Glomerular visceral epithelial cell (primary cell): ENCODE results near the gene MS4A3.
"Not testable (repeated sequence)": the region's sequence is repeated elsewhere in the genome, so short reads cannot be mapped to it uniquely, and the experiment has no call there.

Experiments
- DNase-seq: peaks from one replicate; pipeline ENCODE4 v3.0.0-alpha.2; 2016; ENCODE audit errors: extremely low spot score

Gene MS4A3

DNA sequence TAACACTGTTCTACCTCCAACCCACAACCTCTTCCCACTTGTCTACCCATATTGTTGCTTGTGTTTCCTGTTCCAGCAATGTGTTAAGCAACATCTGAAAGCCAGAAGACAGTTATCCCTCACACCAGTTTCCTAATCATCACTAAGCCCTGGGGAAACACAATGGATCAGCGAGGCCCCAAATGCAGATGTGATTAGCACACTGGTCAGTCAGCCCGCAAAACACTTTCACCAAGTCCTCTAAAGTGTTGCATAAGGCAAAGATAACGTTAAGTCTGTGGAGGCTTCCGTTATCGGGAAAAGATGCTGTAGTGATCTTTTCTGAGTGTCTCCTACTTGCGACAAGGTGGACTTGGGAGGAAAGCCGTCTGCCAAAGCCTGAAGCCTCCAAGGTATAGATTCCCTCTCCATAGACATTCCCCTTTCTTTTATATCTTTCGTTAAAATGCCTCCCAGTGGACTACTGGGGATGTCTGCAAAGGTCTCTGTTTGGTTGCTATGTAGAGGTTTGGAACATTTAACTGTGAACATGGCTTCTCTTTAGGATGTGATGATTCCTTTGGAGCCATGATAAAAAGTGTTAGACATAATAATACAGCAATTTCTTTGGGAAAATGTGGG, at the start of gene MS4A3:
TSS of gene MS4A3 (plus strand) at position 317 of the 621 bp plus-strand sequence. CDS start 4,496 bp downstream, outside the sequence.
- DNase-seq: no peak

GRCh38 chr11:60016881-60017280, 39.6 kb upstream of the MS4A3 start, which contains the start of gene OOSP4B:
Gene OOSP4B, plus strand, starts transcription at chr11:60017181.
- no peak for DNase-seq

GRCh38 chr11:60018058-60018457, 38.4 kb upstream of the MS4A3 start:
- no peak for DNase-seq

DNA sequence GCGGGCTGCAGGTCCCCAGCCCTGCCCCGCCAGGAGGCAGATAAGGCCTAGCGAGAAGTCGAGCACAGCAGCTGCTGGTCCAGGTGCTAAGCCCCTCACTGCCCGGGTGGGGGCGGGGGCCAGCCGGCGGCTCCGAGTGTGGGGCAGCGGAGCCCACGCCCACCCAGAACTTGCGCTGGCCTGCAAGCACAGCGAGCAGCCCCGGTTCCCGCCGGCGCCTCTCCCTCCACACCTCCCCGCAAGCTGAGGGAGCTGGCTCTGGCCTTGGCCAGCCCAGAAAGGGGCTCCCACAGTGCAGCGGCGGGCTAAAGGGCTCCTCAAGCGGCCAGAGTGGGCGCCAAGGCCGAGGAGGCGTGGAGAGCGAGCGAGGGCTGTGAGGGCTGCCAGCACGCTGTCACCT, 36.1 kb upstream of the MS4A3 start:
- not testable (repeated sequence) for DNase-seq

DNA sequence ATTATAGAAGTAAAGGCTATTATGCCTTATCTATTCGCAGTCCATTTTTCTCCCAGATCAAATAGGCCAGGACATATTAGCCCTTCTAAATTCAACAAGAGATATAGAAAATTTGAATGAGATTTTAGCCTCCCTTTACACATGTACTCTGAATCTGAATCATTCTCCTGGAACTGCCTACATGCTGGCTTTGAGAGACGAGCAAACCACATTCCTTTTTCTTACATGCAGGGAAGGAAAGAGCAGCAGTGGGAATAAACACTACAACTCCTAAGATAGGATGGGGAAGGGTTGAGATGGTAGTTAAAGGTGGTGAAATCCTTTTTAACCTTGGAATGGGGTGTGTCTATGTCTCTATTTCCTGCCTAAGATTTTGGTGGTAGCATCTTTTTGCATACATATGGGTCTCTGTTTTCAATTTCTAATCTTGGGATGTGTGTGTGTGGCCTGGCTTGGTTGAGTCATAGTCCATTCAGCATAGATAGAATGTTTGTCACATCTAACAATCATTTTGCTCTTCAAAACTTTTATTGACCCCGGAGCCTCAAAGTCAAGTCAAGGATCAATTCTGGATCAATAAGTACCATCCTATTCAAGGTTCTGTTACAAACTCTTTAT, 27.3 kb upstream of the MS4A3 start:
- no peak for DNase-seq

GRCh38 chr11:60040109-60040508, 16.4 kb upstream of the MS4A3 start, which contains the start of gene OOSP2:
Gene OOSP2, plus strand, starts transcription at chr11:60040409. Its CDS starts 51 bp downstream, at chr11:60040460.
- DNase-seq: no peak

DNA sequence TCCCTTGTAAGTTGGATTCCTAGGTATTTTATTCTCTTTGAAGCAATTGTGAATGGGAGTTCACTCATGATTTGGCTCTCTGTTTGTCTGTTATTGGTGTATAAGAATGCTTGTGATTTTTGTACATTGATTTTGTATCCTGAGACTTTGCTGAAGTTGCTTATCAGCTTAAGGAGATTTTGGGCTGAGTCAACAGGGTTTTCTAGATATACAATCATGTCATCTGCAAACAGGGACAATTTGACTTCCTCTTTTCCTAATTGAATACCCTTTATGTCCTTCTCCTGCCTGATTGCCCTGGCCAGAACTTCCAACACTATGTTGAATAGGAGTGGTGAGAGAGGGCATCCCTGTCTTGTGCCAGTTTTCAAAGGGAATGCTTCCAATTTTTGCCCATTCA, 6.0 kb upstream of the MS4A3 start:
- DNase-seq: not testable (repeated sequence)

DNA sequence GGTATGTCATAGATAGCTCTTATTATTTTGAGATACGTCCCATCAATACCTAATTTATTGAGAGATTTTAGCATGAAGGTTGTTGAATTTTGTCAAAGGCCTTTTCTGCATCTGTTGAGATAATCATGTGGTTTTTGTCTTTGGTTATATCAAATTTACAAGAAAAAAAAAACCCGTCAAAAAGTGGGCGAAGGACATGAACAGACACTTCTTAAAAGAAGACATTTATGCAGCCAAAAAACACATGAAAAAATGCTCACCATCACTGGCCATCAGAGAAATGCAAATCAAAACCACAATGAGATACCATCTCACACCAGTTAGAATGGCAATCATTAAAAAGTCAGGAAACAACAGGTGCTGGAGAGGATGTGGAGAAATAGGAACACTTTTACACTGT, 5.6 kb upstream of the MS4A3 start:
- not testable (repeated sequence) for DNase-seq

DNA sequence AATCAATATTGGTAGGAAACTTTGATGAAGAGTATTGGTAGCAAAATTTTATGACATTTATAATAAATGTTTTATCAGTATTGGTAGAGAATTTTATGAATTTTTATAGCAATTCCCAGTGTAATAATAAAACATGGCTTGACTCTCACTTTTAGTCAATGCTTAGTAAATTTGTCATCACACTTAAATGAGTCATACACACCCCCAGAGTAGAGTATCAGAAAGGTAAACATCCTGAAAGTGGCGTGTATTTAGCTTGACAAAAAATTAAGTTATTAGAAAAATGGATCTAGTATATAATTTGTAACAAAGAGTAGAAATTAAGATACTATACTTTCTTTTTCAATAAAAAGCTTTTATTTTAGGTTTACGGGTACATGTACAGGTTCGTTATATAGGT, 2.6 kb downstream of the MS4A3 start:
- no peak for DNase-seq

GRCh38 chr11:60059521-60060240, 3.2 kb downstream of the MS4A3 start:
- no peak for DNase-seq

DNA sequence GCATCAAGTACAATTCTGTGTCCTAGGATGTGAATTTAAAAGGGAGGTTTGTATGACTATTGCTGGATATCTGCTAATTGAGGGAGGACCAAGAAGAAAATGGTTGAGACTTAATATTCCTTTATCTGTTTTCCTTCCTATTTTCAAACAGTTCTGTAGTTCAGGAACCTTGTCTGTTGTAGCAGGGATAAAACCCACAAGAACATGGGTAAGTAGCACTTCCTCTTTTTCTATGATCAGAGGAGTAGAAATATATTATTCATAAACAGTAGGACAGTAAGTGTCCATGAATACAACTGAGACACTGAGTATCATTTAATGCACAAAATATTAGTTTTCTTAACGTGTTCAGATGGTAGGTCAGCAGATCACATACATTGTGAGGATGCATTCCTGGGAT, 7.6 kb downstream of the MS4A3 start:
- DNase-seq: no peak

DNA sequence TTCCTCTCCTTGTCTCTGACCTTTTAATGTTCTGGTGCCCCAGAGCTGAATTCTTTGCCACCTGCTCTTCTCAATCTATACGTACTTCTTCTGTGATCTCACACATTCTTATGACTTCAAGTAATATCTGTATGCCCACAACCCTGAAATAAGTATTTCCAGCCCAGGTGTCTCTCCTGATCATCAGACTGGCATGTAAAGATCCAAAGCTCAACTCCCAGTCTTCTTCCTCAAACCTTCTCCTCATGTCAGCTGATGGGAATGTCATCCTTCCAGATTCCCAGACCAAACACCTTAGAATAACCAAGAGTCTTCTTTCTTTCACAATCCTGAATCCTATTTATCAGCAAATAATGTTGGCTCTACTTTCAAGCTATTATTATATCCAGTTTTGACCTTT, 9.3 kb downstream of the MS4A3 start:
- no peak for DNase-seq

DNA sequence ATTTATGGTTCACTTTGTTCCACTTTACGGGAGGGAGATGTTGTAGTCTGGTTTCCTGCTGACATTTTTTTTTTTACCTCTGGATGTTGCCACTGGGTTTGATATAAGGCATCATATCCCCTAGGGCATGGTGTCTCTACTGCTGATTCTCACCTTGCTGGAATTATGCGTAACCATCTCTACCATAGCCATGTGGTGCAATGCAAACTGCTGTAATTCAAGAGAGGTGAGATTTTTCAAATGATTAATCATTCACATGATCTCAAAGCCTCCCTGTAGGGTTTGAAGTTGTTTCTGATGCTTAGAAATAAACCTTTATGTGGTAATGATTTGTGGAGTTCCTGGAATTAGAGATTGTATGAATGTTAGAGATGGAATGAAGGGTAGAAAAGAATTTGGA, 13.0 kb downstream of the MS4A3 start:
- no peak for DNase-seq

DNA sequence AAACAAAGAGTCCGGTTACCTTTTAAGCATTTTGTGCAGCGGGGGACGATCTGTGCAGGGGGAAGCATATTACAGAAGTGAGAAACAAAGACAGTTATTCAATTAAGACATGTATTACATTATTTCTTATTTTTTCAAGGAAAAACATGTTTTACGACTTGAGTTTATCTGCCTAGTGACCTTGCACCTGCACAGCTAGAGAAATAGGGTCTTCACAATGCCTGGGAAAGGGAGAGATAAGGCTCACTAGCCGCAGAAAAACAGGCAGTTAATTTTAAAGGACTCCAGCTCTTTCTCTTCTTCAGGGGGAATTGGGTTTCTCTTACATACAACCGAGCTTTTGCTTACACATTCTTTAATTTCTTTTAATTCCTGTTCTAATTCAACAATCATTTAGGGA, 15.2 kb downstream of the MS4A3 start:
- DNase-seq: not testable (repeated sequence)

GRCh38 chr11:60077216-60077817, 20.9 kb downstream of the MS4A3 start:
- no peak for DNase-seq

DNA sequence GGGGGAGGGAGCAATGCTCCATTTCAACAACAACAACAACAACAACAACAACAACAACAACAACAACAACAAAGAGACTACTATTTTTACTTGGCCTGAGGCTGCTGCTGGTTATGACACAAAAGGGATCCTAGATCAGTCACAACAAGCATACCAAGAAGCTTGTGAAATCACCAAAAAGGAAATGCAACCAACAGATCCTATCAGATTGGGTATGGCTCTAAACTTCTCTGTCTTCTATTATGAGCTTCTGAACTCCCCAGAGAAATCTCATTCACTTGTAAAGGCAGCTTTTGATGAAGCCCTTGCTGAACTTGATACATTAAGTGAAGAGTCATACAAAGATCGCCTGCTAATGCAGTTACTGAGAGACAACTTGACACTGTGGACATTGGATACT, 21.5 kb downstream of the MS4A3 start:
- DNase-seq: no peak

DNA sequence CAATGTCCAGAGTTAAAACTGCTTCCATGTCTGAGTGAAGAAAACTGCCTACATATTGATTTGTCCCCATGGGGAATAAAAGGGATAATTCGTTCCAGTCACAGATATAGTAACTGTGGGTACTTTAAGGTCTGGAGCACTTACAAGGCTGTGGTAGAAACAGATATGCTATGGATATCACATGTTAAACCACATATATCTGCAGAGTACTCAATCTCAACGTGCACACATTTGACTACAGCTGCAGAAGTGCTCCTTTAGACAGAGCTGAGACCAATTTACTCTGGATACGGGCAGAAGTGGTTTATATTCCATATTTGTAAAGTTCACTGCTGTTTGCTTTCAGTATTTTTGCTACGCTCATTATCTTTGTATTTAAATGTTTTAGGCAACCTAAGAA, 22.3 kb downstream of the MS4A3 start:
- DNase-seq: no peak

- no peak for DNase-seq
Observed at GRCh38 chr11:60080535-60080934, 24.1 kb downstream of the MS4A3 start.

GRCh38 chr11:60084631-60085273, 28.3 kb downstream of the MS4A3 start:
- DNase-seq: no peak

GRCh38 chr11:60085909-60086308, 29.4 kb downstream of the MS4A3 start:
- no peak for DNase-seq

DNA sequence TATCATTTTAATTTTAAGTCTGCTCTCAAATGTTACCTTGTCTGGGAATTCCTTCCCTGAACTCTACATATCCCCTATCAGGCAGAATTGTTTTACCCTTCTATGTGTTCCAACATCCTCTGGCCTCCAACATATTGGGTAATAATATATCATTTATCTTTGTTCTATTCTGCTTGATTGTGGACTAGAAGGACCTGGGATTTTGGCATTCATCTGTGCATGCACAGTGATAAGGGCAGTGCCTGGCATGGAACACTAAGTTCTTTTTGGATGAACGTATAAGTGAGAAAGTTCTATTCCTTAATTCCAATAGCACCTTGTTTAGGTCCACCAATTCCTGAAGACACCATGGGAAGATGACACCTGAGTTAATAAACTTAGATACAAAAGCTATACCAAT, 30.8 kb downstream of the MS4A3 start:
- DNase-seq: no peak

GRCh38 chr11:60088364-60088763, 31.9 kb downstream of the MS4A3 start, which contains the start of gene MS4A2:
Gene MS4A2, plus strand, starts transcription at chr11:60088664. Its CDS starts 102 bp downstream, at chr11:60088766.
- DNase-seq: no peak
